CD14-positive monocyte (primary cell): ENCODE measurements around the gene HEXB. TPM values are rescaled to one million over a fixed set of nuclear protein-coding genes. Genes with fewer than 3 reads are reported as not detected.

Experiments used
- DNase-seq, 3 donors: peaks; one replicate each; pipeline ENCODE4 v3.0.0-alpha.2; 2011 to 2022
- H2AFZ ChIP-seq: 2 replicates; pipeline ENCODE4 v1.6.0; 2012; ENCODE audit warnings: mild to moderate bottlenecking, low read depth, low read length, inconsistent platforms; ENCODE audit not compliant: insufficient read depth, poor library complexity, severe bottlenecking
- H3K27ac ChIP-seq, 2 donors: 1 replicate in 1 of 2; 2 replicates in 1 of 2; pipeline ENCODE4 v1.5.1; 2012 to 2013; ENCODE audit warnings: low read length in 2 of 2, control low read depth in 1 of 2, inconsistent platforms in 1 of 2, low read depth in 1 of 2, mild to moderate bottlenecking in 1 of 2
- H3K27me3 ChIP-seq, 2 donors: one replicate each; pipeline versions ENCODE4 v1.6.0 to v1.6.1; 2011 to 2013; ENCODE audit warnings: low read length in 2 of 2; ENCODE audit not compliant: control insufficient read depth in 2 of 2, insufficient read depth in 2 of 2
- H3K36me3 ChIP-seq, 2 donors: replicated peaks in 1 of 2; 1 replicate in 1 of 2; 2 replicates in 1 of 2; pipeline versions ENCODE4 v1.5.1 to v1.6.1; 2012 to 2013; ENCODE audit warnings: low read length in 2 of 2, control low read depth in 1 of 2, inconsistent platforms in 1 of 2, mild to moderate bottlenecking in 1 of 2; ENCODE audit not compliant: insufficient read depth in 2 of 2, control insufficient read depth in 1 of 2
- H3K4me1 ChIP-seq, 2 donors: 1 replicate in 1 of 2; 2 replicates in 1 of 2; pipeline versions ENCODE4 v1.5.1 to v1.6.1; 2012 to 2013; ENCODE audit warnings: low read length in 2 of 2, control low read depth in 1 of 2, inconsistent platforms in 1 of 2, mild to moderate bottlenecking in 1 of 2, moderate library complexity in 1 of 2; ENCODE audit not compliant: insufficient read depth in 2 of 2, control insufficient read depth in 1 of 2
- H3K4me2 ChIP-seq: replicated peaks from 2 replicates; pipeline ENCODE3; 2012; ENCODE audit warnings: low read length, moderate library complexity, mild to moderate bottlenecking; ENCODE audit not compliant: poor library complexity, severe bottlenecking; ENCODE audit errors: extremely low read depth
- H3K4me3 ChIP-seq, 3 experiments: fragments of 200-600 bp in 1 of 3; sonication (generic) in 1 of 3; replicated peaks in 1 of 3; 1 replicate in 2 of 3; 2 replicates in 1 of 3; pipeline ENCODE4 v1.5.1; 2011 to 2013; ENCODE audit warnings: low read length in 3 of 3, mild to moderate bottlenecking in 3 of 3, control low read depth in 2 of 3, low read depth in 2 of 3, inconsistent platforms in 1 of 3, moderate library complexity in 1 of 3
- H3K79me2 ChIP-seq: 2 replicates; pipeline ENCODE4 v1.6.0; 2012; ENCODE audit warnings: mild to moderate bottlenecking, control low read depth, inconsistent platforms, low read length, moderate library complexity; ENCODE audit not compliant: insufficient read depth
- H3K9ac ChIP-seq: 2 replicates; pipeline ENCODE4 v1.6.0; 2017; ENCODE audit warnings: low read length, mild to moderate bottlenecking; ENCODE audit not compliant: insufficient read depth, poor library complexity, severe bottlenecking
- H3K9me3 ChIP-seq, 2 donors: replicated peaks in 1 of 2; 1 replicate in 1 of 2; 2 replicates in 1 of 2; pipeline versions ENCODE4 v1.5.1 to v1.6.1; 2012 to 2013; ENCODE audit warnings: low read length in 2 of 2, control low read depth in 1 of 2; ENCODE audit not compliant: control insufficient read depth in 1 of 2, insufficient read depth in 1 of 2
- H4K20me1 ChIP-seq: 2 replicates; pipeline ENCODE4 v1.6.0; 2012; ENCODE audit warnings: mild to moderate bottlenecking, low read length, control low read depth, moderate library complexity; ENCODE audit not compliant: insufficient read depth
- H3K27ac Mint-ChIP-seq, 7 donors: one replicate each; pipeline ENCODE4 v1.8.0; 2020; ENCODE audit warnings: mild to moderate bottlenecking in 7 of 7, mixed read lengths in 7 of 7, moderate library complexity in 6 of 7, inconsistent platforms in 2 of 7
- H3K27me3 Mint-ChIP-seq, 3 donors: one replicate each; pipeline ENCODE4 v1.8.0; 2021 to 2022; ENCODE audit warnings: low read depth in 3 of 3, mild to moderate bottlenecking in 3 of 3, mixed read lengths in 3 of 3, moderate library complexity in 3 of 3, inconsistent platforms in 1 of 3
- H3K36me3 Mint-ChIP-seq, 2 donors: one replicate each; pipeline ENCODE4 v1.8.0; 2020; ENCODE audit warnings: mixed read lengths in 2 of 2, inconsistent platforms in 1 of 2, mild to moderate bottlenecking in 1 of 2
- H3K4me1 Mint-ChIP-seq: one replicate; pipeline ENCODE4 v1.8.0; 2020; ENCODE audit warnings: mild to moderate bottlenecking, mixed read lengths
- H3K4me3 Mint-ChIP-seq, 2 donors: one replicate each; pipeline ENCODE4 v1.8.0; 2020; ENCODE audit warnings: mild to moderate bottlenecking in 2 of 2, mixed read lengths in 2 of 2, moderate library complexity in 1 of 2
- H3K9me3 Mint-ChIP-seq, 7 donors: one replicate each; pipeline ENCODE4 v1.8.0; 2020 to 2022; ENCODE audit warnings: mixed read lengths in 7 of 7, mild to moderate bottlenecking in 6 of 7, moderate library complexity in 6 of 7, inconsistent platforms in 2 of 7
- CTCF ChIP-seq: fragments of 200-600 bp; IDR thresholded peaks from one replicate; pipeline ENCODE4 v1.8.0; 2022; ENCODE audit warnings: antibody characterized with exemption, mild to moderate bottlenecking
- WGBS: methylation state at CpG from one replicate; pipeline ENCODE4 v1.1.5; 2013; ENCODE audit warnings: missing lambda C conversion rate; ENCODE audit not compliant: insufficient coverage; 5-methylcytosine and 5-hydroxymethylcytosine counted together
- intact Hi-C, 2 donors: fragments of 100-400 bp; cut with micrococcal nuclease; formaldehyde crosslinking; loops; one replicate each; pipeline versions ENCODE4 v1.15.0 to v1.15.1; 2023
- polyA plus RNA-seq, 3 donors: library from polyadenylated mRNA; depleted of rRNA in 1 of 3; unstranded in 2 of 3; stranded (reverse) in 1 of 3; fragments of 300-500 nt in 2 of 3; fragments of >200 nt in 1 of 3; fragmentation: Illumina TruSeq in 2 of 3; gene quantifications; 1 replicate in 2 of 3; 2 replicates in 1 of 3; pipeline ENCODE4 v1.2.3, GENCODE V29; 2012 to 2021

The HEXB gene
- polyA plus RNA-seq, 3 donors: 158 to 518 (median 470) TPM

- H3K36me3 Mint-ChIP-seq: peaks cover 26 to 35% of the 10 kb centered on the region in 2 donors
- H3K4me1 Mint-ChIP-seq: peaks cover 20% of the 10 kb centered on the region
- intact Hi-C loops: loop anchor here in 1 of 2 donors (5.0 kb wide), 1 partner anchor 80 kb away; the partner anchor contains the start of genes GFM2 and NSA2
- peaks cover 64% of the 10 kb centered on the region for H4K20me1 ChIP-seq
- H3K9ac ChIP-seq: no peak overlapping the region
- H3K79me2 ChIP-seq: peaks cover 68% of the 10 kb centered on the region
- peak overlapping the region in 1 of 3 experiments; percentile 99 for H3K4me3 ChIP-seq
- peaks cover 0 to 1% (median 0%) of the 10 kb centered on the region in 7 donors for H3K9me3 Mint-ChIP-seq
- no peaks in the 10 kb centered on the region for H3K9me3 ChIP-seq
- H3K27ac ChIP-seq: peak overlapping the region in 1 of 2 donors; percentile 100
- H3K4me3 Mint-ChIP-seq: peak overlapping the region in 1 of 2 donors; percentile 94
- 100% methylated on average over 1 of the region's 5 CpGs for WGBS
- H3K36me3 ChIP-seq: peaks cover 35 to 39% of the 10 kb centered on the region in 2 donors
- DNase-seq: no peak
- peaks cover 20 to 21% of the 10 kb centered on the region in 2 donors for H3K4me1 ChIP-seq
- H2AFZ ChIP-seq: no peak overlapping the region
- H3K27me3 ChIP-seq: no peaks in the 10 kb centered on the region
- peaks cover 0 to 5% (median 0%) of the 10 kb centered on the region in 3 donors for H3K27me3 Mint-ChIP-seq
- peak overlapping the region; percentile 25 to 99 (median 97) for H3K27ac Mint-ChIP-seq
- peak overlapping the region; percentile 99 for H3K4me2 ChIP-seq
- TF ChIP-seq CTCF: no peak
These were observed 2.1 kb downstream of the HEXB start for GRCh38 chr5:74686962-74687751.

GRCh38 chr5:74693191-74693590 lies 8.2 kb downstream of the HEXB start:
- Histone ChIP-seq H3K4me1 (no peaks in the 10 kb centered on the region), H3K4me2 (no peak overlapping the region), H3K27ac (peak overlapping the region in 1 of 2 donors; percentile 30), H3K9ac (no peak overlapping the region), H4K20me1 (peaks cover 75% of the 10 kb centered on the region), H3K4me3 (no peak overlapping the region), H3K36me3 (peaks cover 80 to 92% of the 10 kb centered on the region in 2 donors), H3K9me3 (no peaks in the 10 kb centered on the region), H3K79me2 (peaks cover 59% of the 10 kb centered on the region), H2AFZ (no peak overlapping the region), H3K27me3 (no peaks in the 10 kb centered on the region)
- peak overlapping the region in 5 of 7 donors; percentile 21 to 67 (median 47) for H3K27ac Mint-ChIP-seq
- no peaks in the 10 kb centered on the region for H3K9me3 Mint-ChIP-seq
- H3K27me3 Mint-ChIP-seq: no peaks in the 10 kb centered on the region
- H3K36me3 Mint-ChIP-seq: peaks cover 62 to 91% of the 10 kb centered on the region in 2 donors
- TF ChIP-seq CTCF: no peak
- no peaks in the 10 kb centered on the region for H3K4me1 Mint-ChIP-seq
- no peak overlapping the region for H3K4me3 Mint-ChIP-seq
- peak in 1 of 3 donors; percentile 21 for DNase-seq
- WGBS: 69% methylated on average over 3 of the region's 4 CpGs
- intact Hi-C loops: no loop called here
